Smooth muscle cell (in vitro differentiated cells): ENCODE measurements around the gene ATP8A1. TPM values are rescaled to one million over a fixed set of nuclear protein-coding genes. Genes with fewer than 3 reads are reported as not detected.

Experiments
- DNase-seq: peaks from one replicate; lab custom pipeline; 2025; ENCODE audit not compliant: unreplicated experiment; lab: John Stamatoyannopoulos, UW
- H2AFZ ChIP-seq: fragments of 200-600 bp; sonication (generic); 2 replicates; pipeline ENCODE4 v1.6.0; 2016; ENCODE audit warnings: antibody characterized with exemption, low read depth, mild to moderate bottlenecking
- H3F3A ChIP-seq: fragments of 200-600 bp; sonication (generic); 2 replicates; pipeline ENCODE4 v1.6.0; 2017; ENCODE audit warnings: antibody characterized with exemption, low read depth
- H3K27ac ChIP-seq: fragments of 200-600 bp; sonication (generic); 2 replicates; pipeline ENCODE4 v1.5.1; 2016; ENCODE audit warnings: low read depth, mild to moderate bottlenecking
- H3K27me3 ChIP-seq: fragments of 200-600 bp; sonication (generic); 2 replicates; pipeline ENCODE4 v1.6.1; 2016; ENCODE audit warnings: low read depth, mild to moderate bottlenecking
- H3K36me3 ChIP-seq: fragments of 200-600 bp; sonication (generic); 2 replicates; pipeline ENCODE4 v1.5.1; 2016; ENCODE audit warnings: low read depth
- H3K4me1 ChIP-seq: fragments of 200-600 bp; sonication (generic); 2 replicates; pipeline ENCODE4 v1.5.1; 2016; ENCODE audit warnings: low read depth
- H3K4me2 ChIP-seq: fragments of 200-600 bp; sonication (generic); 2 replicates; pipeline ENCODE4 v1.6.0; 2016; ENCODE audit warnings: mild to moderate bottlenecking
- H3K4me3 ChIP-seq: fragments of 200-600 bp; sonication (generic); 2 replicates; pipeline ENCODE4 v1.5.1; 2016; ENCODE audit warnings: mild to moderate bottlenecking
- H3K79me2 ChIP-seq: fragments of 200-600 bp; sonication (generic); 2 replicates; pipeline ENCODE4 v1.6.0; 2016; ENCODE audit warnings: low read depth, mild to moderate bottlenecking
- H3K9ac ChIP-seq: fragments of 200-600 bp; sonication (generic); 2 replicates; pipeline ENCODE4 v1.6.0; 2016; ENCODE audit warnings: low read depth
- H3K9me3 ChIP-seq: fragments of 200-600 bp; sonication (generic); replicated peaks from 2 replicates; pipeline ENCODE4 v1.5.1; 2016; ENCODE audit warnings: low read depth
- H4K20me1 ChIP-seq: fragments of 200-600 bp; sonication (generic); 2 replicates; pipeline ENCODE4 v1.6.0; 2016; ENCODE audit warnings: low read depth
- WGBS: methylation state at CpG from one replicate; pipeline ENCODE4 v1.1.7; 2016; ENCODE audit warnings: low lambda C conversion rate; 5-methylcytosine and 5-hydroxymethylcytosine counted together
- polyA plus RNA-seq: library from polyadenylated mRNA; unstranded; fragments of >200 nt; fragmentation: Nextera tagmentation; extraction: Ambion mirVana; gene quantifications from 2 replicates; pipeline ENCODE4 v1.2.1, GENCODE V29; 2016
- total RNA-seq: library from RNA; depleted of rRNA; stranded (reverse); fragments of >200 nt; gene quantifications from 2 replicates; pipeline ENCODE4 v1.2.3, GENCODE V29; 2014
- TF ChIP-seq, protein P1 (sequence below): fragments of 200-600 bp; sonication (generic); IDR thresholded peaks from 2 replicates; pipeline ENCODE4 v1.5.1; 2017; ENCODE audit warnings: borderline replicate concordance, mild to moderate bottlenecking, antibody characterized with exemption; ENCODE audit not compliant: insufficient read depth, poor library complexity, severe bottlenecking

The ATP8A1 gene
- total and polyA plus RNA-seq, 2 experiments from 2014 or later: 1.8 TPM; not detected in 1

GRCh38 chr4:42678512-42678911 is 21.6 kb upstream of the ATP8A1 start:
- TF ChIP-seq, protein P1, sequence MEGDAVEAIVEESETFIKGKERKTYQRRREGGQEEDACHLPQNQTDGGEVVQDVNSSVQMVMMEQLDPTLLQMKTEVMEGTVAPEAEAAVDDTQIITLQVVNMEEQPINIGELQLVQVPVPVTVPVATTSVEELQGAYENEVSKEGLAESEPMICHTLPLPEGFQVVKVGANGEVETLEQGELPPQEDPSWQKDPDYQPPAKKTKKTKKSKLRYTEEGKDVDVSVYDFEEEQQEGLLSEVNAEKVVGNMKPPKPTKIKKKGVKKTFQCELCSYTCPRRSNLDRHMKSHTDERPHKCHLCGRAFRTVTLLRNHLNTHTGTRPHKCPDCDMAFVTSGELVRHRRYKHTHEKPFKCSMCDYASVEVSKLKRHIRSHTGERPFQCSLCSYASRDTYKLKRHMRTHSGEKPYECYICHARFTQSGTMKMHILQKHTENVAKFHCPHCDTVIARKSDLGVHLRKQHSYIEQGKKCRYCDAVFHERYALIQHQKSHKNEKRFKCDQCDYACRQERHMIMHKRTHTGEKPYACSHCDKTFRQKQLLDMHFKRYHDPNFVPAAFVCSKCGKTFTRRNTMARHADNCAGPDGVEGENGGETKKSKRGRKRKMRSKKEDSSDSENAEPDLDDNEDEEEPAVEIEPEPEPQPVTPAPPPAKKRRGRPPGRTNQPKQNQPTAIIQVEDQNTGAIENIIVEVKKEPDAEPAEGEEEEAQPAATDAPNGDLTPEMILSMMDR: no peak
- Histone ChIP-seq H3K27me3 (no peaks in the 10 kb centered on the region), H3K4me3 (no peak overlapping the region), H4K20me1 (no peaks in the 10 kb centered on the region), H3K27ac (no peak overlapping the region), H3K9me3 (no peaks in the 10 kb centered on the region), H3F3A (peaks cover 2% of the 10 kb centered on the region), H3K4me1 (no peaks in the 10 kb centered on the region), H3K79me2 (no peaks in the 10 kb centered on the region), H2AFZ (no peak overlapping the region), H3K9ac (no peak overlapping the region), H3K4me2 (no peak overlapping the region), H3K36me3 (no peaks in the 10 kb centered on the region)
- no peak for DNase-seq
- 91% methylated on average over 1 of the region's 1 CpG for WGBS

DNA sequence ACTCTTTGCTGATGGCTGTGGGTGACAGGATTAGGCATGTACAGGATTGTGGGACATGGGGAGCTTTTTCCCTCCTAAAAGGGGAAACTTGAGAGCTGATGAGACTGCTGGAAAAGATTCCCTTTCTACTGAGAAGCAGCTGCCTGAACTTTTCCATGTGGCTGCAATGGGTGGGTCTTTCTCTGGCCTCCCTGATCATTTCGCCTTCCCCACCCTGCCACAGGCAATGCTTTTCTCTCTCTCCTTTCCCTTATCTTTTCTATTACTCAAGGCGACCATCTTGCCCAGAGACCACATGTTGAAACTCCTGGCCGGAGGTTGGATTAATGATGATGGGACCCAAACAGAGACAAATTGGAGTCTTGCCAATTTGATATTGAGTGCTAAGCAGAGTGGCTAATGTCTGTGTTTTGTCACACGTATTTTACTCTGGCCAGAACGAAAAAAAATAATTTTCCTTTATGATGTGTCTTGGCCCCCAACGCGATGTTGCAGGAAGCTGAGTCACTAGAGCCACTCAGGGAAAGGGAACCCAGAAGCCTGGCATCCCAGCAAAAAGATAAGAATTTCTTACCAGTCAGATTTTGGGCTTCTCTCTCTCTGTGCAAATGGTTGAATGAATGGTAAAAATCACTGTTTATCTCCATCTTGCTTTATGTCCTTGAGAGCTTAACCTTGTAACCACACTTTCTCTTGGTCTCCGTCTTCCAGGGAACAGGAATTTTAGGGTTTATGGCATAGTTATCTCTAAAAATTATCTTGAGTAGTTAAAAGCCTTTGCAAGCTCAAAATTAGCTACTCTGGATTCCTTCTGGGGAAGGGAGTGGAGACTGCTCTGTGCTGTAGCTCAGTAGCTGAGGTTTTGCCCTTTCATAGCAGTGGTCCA is 19.4 kb upstream of the ATP8A1 start:
- no peaks in the 10 kb centered on the region for H3K79me2 ChIP-seq
- WGBS: 31% methylated on average over 8 of the region's 8 CpGs
- H2AFZ ChIP-seq: no peak overlapping the region

GRCh38 chr4:42673082-42673425 is 16.1 kb upstream of the ATP8A1 start:
- Histone ChIP-seq H2AFZ (no peak overlapping the region), H3K9me3 (no peaks in the 10 kb centered on the region), H3K27ac (no peak overlapping the region), H3K4me1 (no peaks in the 10 kb centered on the region), H3K4me2 (no peak overlapping the region), H3K27me3 (no peaks in the 10 kb centered on the region), H3K36me3 (no peaks in the 10 kb centered on the region), H3K9ac (no peak overlapping the region), H3K4me3 (no peak overlapping the region), H3F3A (peaks cover 5% of the 10 kb centered on the region), H4K20me1 (no peaks in the 10 kb centered on the region), H3K79me2 (no peaks in the 10 kb centered on the region)
- no peak for DNase-seq
- TF ChIP-seq, protein P1: no peak
- 40% methylated on average over 2 of the region's 2 CpGs for WGBS

More for the DNA sequence above, 19.4 kb upstream of the ATP8A1 start:
- H3K4me1 ChIP-seq: no peaks in the 10 kb centered on the region
- DNase-seq: no peak
- H3K9ac ChIP-seq: no peak overlapping the region
- no peak overlapping the region for H3K4me3 ChIP-seq
- H3K36me3 ChIP-seq: no peaks in the 10 kb centered on the region
- TF ChIP-seq, protein P1: no peak
- H3K9me3 ChIP-seq: no peaks in the 10 kb centered on the region
- H3K4me2 ChIP-seq: no peak overlapping the region
- peaks cover 5% of the 10 kb centered on the region for H3F3A ChIP-seq
- H3K27ac ChIP-seq: no peak overlapping the region
- no peaks in the 10 kb centered on the region for H3K27me3 ChIP-seq
- no peaks in the 10 kb centered on the region for H4K20me1 ChIP-seq
